Testis (tissue), 2 donors: ENCODE measurements around the gene RPL18.

Experiments used
- CTCF ChIP-seq, 3 experiments: fragments of 450-650 bp in 2 of 3; fragments of 200-600 bp in 1 of 3; sonication (generic) in 1 of 3; IDR thresholded peaks; one replicate each; pipeline ENCODE4 v1.5.1; 2016 to 2019; ENCODE audit warnings: antibody characterized with exemption in 3 of 3, mild to moderate bottlenecking in 2 of 3, moderate library complexity in 1 of 3
- POLR2A ChIP-seq: fragments of 450-650 bp; IDR thresholded peaks from one replicate; pipeline ENCODE4 v1.6.1; 2017; ENCODE audit warnings: antibody characterized with exemption, mild to moderate bottlenecking, moderate library complexity

- TF ChIP-seq CTCF (IDR thresholded peaks at IDR 0.05) = peak in 1 of 3 experiments; percentile 11
- TF ChIP-seq POLR2A = peak; percentile 15
Measured at GRCh38 chr19:48637948-48638830, 19.2 kb upstream of the RPL18 start.
